HepG2 (cell line): ENCODE data around the gene HNRNPA0. TPM values are rescaled to one million over a fixed set of nuclear protein-coding genes. Genes with fewer than 3 reads are reported as not detected.

Experiments
- ATRX ChIP-seq: sonication (generic); formaldehyde crosslinking; IDR thresholded peaks from 2 replicates; pipeline ENCODE4 v1.4.0; 2020; ENCODE audit warnings: missing genetic modification reagents, borderline replicate concordance
- BCL6 ChIP-seq: IDR thresholded peaks from 2 replicates; pipeline ENCODE4 v1.6.1; 2016; ENCODE audit warnings: missing genetic modification reagents, missing compliant biosample characterization
- BRD4 ChIP-seq: sonication (generic); formaldehyde crosslinking; IDR thresholded peaks from 2 replicates; pipeline ENCODE4 v1.4.0; 2020; ENCODE audit warnings: missing genetic modification reagents
- CBX1 ChIP-seq: IDR thresholded peaks from one replicate; pipeline ENCODE4 v1.6.1; 2016; ENCODE audit warnings: antibody characterized with exemption, low read depth
- HDAC1 ChIP-seq: sonication (generic); formaldehyde crosslinking; IDR thresholded peaks from 2 replicates; pipeline ENCODE4 v1.5.1; 2020; ENCODE audit warnings: mild to moderate bottlenecking, missing genetic modification reagents
- HMGA1 ChIP-seq: sonication (generic); formaldehyde crosslinking; conservative IDR thresholded peaks from 2 replicates; pipeline ENCODE4 v1.4.0; 2020; ENCODE audit warnings: missing genetic modification reagents
- RAD51 ChIP-seq: fragments of 450-650 bp; IDR thresholded peaks from 2 replicates; pipeline ENCODE4 v1.6.1; 2016; ENCODE audit warnings: borderline replicate concordance
- SALL1 ChIP-seq: sonication (generic); formaldehyde crosslinking; IDR thresholded peaks from 2 replicates; pipeline ENCODE4 v1.8.0; 2022; ENCODE audit warnings: mild to moderate bottlenecking, missing genetic modification reagents
- SMARCC2 ChIP-seq: fragments of 450-650 bp; IDR thresholded peaks from 2 replicates; pipeline ENCODE4 v1.6.1; 2017; ENCODE audit warnings: antibody characterized with exemption, mild to moderate bottlenecking
- SP140L ChIP-seq: sonication (generic); formaldehyde crosslinking; IDR thresholded peaks from 2 replicates; pipeline ENCODE4 v1.4.0; 2020; ENCODE audit warnings: missing genetic modification reagents, borderline replicate concordance
- SRY ChIP-seq: sonication (generic); formaldehyde crosslinking; IDR thresholded peaks from 2 replicates; pipeline ENCODE4 v1.8.0; 2022; ENCODE audit warnings: mild to moderate bottlenecking, missing genetic modification reagents
- SSRP1 ChIP-seq: IDR thresholded peaks from 2 replicates; pipeline ENCODE4 v1.6.1; 2016; ENCODE audit warnings: control low read depth
- THYN1 ChIP-seq: sonication (generic); formaldehyde crosslinking; IDR thresholded peaks from 2 replicates; pipeline ENCODE4 v1.8.1; 2023; ENCODE audit warnings: low read depth, mild to moderate bottlenecking, moderate library complexity, missing genetic modification reagents, borderline replicate concordance
- TMF1 ChIP-seq: sonication (generic); formaldehyde crosslinking; IDR thresholded peaks from 2 replicates; pipeline ENCODE4 v1.8.1; 2022; ENCODE audit warnings: low read depth, missing genetic modification reagents
- ZBTB3 ChIP-seq: sonication (generic); formaldehyde crosslinking; IDR thresholded peaks from 2 replicates; pipeline ENCODE4 v1.4.0; 2020; ENCODE audit warnings: low read depth, mild to moderate bottlenecking, moderate library complexity, missing genetic modification reagents, borderline replicate concordance
- ZC3H4 ChIP-seq: sonication (generic); formaldehyde crosslinking; IDR thresholded peaks from 2 replicates; pipeline ENCODE4 v1.4.0; 2020; ENCODE audit warnings: missing genetic modification reagents, borderline replicate concordance
- ZKSCAN5 ChIP-seq: sonication (generic); formaldehyde crosslinking; IDR thresholded peaks from 2 replicates; pipeline ENCODE4 v1.5.1; 2020; ENCODE audit warnings: mild to moderate bottlenecking, missing genetic modification reagents
- ZNF383 ChIP-seq: sonication (generic); formaldehyde crosslinking; IDR thresholded peaks from 2 replicates; pipeline ENCODE4 v1.4.0; 2020; ENCODE audit warnings: missing genetic modification reagents, mild to moderate bottlenecking, borderline replicate concordance
- ZNF501 ChIP-seq: sonication (generic); formaldehyde crosslinking; IDR thresholded peaks from 2 replicates; pipeline ENCODE4 v1.5.1; 2020; ENCODE audit warnings: mild to moderate bottlenecking, moderate library complexity, missing genetic modification reagents
- polyA plus RNA-seq, 8 experiments: library from polyadenylated mRNA; depleted of rRNA in 3 of 8; stranded (reverse) in 7 of 8; unstranded in 1 of 8; fragments of >200 nt; fragmentation: Illumina TruSeq in 4 of 8; extraction: Trizol in 4 of 8; gene quantifications; 2 replicates each; pipeline versions ENCODE4 v1.2.1 to v1.2.3, GENCODE V29; 2011 to 2016; ENCODE audit warnings: low read depth in 4 of 8, missing spikeins in 1 of 8, mixed read lengths in 1 of 8; ENCODE audit not compliant: insufficient read depth in 1 of 8
- total RNA-seq, 5 experiments: library from RNA; depleted of rRNA; stranded (reverse); fragments of >200 nt; fragmentation: Illumina TruSeq; extraction: Trizol; gene quantifications; 2 replicates each; pipeline ENCODE4 v1.2.3, GENCODE V29; 2016; ENCODE audit warnings: low read depth in 1 of 5
- TF ChIP-seq, protein P1 (sequence below): sonication (generic); formaldehyde crosslinking; IDR thresholded peaks from 2 replicates; pipeline ENCODE4 v1.4.0; 2020; ENCODE audit warnings: missing genetic modification reagents
- TF ChIP-seq, protein P2 (sequence below), 2 experiments: IDR thresholded peaks; 2 replicates each; pipeline ENCODE4 v1.6.1; 2011 to 2012; ENCODE audit warnings: low read length in 2 of 2, borderline replicate concordance in 1 of 2, low read depth in 1 of 2, mild to moderate bottlenecking in 1 of 2, moderate library complexity in 1 of 2

Gene HNRNPA0
- total and polyA plus RNA-seq, 2 of the 13 experiments (the other 11 are each of a cell fraction or from before 2014, with no cell fraction given): 9.0 to 12.9 TPM

DNA sequence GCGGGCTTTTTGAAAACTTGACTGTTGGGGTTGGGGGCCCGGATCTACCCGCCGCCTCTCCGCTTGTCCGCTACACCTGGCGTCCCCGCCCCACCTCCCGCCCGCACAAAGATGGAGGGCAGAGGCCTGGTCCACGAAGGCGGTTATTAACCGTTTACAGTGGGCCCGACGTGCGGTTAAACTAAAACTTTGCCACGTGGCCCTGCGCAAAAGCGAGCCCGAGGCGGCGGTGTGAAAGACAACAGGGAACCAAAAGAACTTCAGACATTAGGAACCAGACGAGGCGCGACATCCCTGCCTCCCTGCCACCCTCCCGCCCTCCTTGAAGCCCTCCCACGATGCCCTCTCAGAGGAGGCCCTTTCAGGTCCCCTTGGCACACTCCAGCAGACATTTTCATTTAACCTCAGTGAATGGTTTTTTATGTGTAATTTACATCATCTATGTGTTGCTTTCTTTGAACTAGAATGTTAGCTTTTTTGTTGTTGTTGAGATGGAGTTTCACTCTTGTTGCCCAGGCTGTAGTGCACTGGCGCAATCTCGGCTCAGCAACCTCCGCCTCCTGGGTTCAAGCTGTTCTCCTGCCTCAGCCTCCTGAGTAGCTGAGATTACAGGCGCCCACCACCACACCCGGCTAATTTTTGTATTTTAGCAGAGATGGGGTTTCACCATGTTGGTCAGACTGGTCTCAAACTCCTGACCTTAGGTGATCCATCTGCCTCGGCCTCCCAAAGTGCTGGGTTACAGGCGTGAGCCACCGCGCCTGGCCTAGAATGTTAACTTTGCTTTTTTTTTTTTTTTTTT is 999 bp upstream of the HNRNPA0 start (continued):
- no peak; the same call in 1 of the 2 replicates for TF ChIP-seq ZNF501 (CRISPR knock-in tag)
- no peak for TF ChIP-seq ZBTB3 (CRISPR knock-in tag)
- TF ChIP-seq ZNF383: no peak
- 0 out of 2 replicates have a peak, but pooled peaks have one; percentile 41 for TF ChIP-seq SRY (CRISPR knock-in tag)
- 0 out of 2 replicates have a peak, but pooled peaks have one; percentile 11 for TF ChIP-seq BRD4 (CRISPR knock-in tag)
- no peak for TF ChIP-seq BCL6
- no peak for TF ChIP-seq ZKSCAN5 (CRISPR knock-in tag)
- no peak for TF ChIP-seq SP140L (CRISPR knock-in tag)
- no peak for TF ChIP-seq THYN1 (CRISPR knock-in tag)
- no peak for TF ChIP-seq ZC3H4
- no peak for TF ChIP-seq RAD51
- TF ChIP-seq CBX1: no peak
- no peak for TF ChIP-seq HMGA1 (CRISPR knock-in tag)
- TF ChIP-seq, protein P1, sequence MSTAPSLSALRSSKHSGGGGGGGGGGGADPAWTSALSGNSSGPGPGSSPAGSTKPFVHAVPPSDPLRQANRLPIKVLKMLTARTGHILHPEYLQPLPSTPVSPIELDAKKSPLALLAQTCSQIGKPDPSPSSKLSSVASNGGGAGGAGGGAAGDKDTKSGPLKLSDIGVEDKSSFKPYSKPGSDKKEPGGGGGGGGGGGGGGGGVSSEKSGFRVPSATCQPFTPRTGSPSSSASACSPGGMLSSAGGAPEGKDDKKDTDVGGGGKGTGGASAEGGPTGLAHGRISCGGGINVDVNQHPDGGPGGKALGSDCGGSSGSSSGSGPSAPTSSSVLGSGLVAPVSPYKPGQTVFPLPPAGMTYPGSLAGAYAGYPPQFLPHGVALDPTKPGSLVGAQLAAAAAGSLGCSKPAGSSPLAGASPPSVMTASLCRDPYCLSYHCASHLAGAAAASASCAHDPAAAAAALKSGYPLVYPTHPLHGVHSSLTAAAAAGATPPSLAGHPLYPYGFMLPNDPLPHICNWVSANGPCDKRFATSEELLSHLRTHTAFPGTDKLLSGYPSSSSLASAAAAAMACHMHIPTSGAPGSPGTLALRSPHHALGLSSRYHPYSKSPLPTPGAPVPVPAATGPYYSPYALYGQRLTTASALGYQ: no peak
- no peak for TF ChIP-seq ATRX (CRISPR knock-in tag)
- TF ChIP-seq, protein P2, sequence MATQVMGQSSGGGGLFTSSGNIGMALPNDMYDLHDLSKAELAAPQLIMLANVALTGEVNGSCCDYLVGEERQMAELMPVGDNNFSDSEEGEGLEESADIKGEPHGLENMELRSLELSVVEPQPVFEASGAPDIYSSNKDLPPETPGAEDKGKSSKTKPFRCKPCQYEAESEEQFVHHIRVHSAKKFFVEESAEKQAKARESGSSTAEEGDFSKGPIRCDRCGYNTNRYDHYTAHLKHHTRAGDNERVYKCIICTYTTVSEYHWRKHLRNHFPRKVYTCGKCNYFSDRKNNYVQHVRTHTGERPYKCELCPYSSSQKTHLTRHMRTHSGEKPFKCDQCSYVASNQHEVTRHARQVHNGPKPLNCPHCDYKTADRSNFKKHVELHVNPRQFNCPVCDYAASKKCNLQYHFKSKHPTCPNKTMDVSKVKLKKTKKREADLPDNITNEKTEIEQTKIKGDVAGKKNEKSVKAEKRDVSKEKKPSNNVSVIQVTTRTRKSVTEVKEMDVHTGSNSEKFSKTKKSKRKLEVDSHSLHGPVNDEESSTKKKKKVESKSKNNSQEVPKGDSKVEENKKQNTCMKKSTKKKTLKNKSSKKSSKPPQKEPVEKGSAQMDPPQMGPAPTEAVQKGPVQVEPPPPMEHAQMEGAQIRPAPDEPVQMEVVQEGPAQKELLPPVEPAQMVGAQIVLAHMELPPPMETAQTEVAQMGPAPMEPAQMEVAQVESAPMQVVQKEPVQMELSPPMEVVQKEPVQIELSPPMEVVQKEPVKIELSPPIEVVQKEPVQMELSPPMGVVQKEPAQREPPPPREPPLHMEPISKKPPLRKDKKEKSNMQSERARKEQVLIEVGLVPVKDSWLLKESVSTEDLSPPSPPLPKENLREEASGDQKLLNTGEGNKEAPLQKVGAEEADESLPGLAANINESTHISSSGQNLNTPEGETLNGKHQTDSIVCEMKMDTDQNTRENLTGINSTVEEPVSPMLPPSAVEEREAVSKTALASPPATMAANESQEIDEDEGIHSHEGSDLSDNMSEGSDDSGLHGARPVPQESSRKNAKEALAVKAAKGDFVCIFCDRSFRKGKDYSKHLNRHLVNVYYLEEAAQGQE (IDR thresholded peaks at IDR 0.05; ENCODE audit: borderline replicate concordance in 1 of 2, low read depth in 1 of 2, low read length in 2 of 2): no peak
- peak; percentile 9 for TF ChIP-seq HDAC1
- TF ChIP-seq TMF1 (CRISPR knock-in tag): 0 out of 2 replicates have a peak, but pooled peaks have one; percentile 3
- TF ChIP-seq SMARCC2: no peak
- no peak; the same call in 1 of the 2 replicates for TF ChIP-seq SALL1 (CRISPR knock-in tag)
- TF ChIP-seq SSRP1 (CRISPR knock-in tag): no peak
